ENCODE results near the gene AGTPBP1.

DNA sequence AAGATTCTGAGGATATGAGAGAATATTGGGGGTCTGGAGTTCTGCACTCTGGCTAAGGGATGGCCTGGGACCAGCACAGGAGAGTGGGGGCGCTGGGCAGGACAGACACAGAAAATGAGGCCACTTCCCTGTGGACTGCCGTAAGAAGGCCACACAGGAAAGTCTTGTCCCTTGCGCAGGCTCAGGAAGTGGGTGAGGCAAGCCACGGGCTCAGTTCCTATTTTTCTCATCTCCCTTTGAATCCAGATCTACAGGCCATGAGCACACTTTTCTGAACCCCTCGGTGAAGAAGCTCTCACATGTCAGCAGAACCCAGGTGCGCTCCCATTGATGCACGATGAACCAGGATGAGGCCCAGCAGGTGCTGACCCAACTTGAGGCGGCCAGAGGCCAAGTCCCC lies 207.4 kb downstream of the AGTPBP1 start:
- TF ChIP-seq CTCF (conservative IDR thresholded peaks at IDR 0.05) = no peak
- TF ChIP-seq ZFX (IDR thresholded peaks at IDR 0.05) = no peak

Measured in C4-2B (cell line).